Measurements from ENCODE around the gene SUGP2. TPM values are rescaled to one million over a fixed set of nuclear protein-coding genes. Genes with fewer than 3 reads are reported as not detected.

SUGP2 gene
- total and polyA plus RNA-seq, 2 of the 13 experiments (the other 11 are each of a cell fraction or from before 2014, with no cell fraction given), result 40.6 to 57.7 TPM

DNA sequence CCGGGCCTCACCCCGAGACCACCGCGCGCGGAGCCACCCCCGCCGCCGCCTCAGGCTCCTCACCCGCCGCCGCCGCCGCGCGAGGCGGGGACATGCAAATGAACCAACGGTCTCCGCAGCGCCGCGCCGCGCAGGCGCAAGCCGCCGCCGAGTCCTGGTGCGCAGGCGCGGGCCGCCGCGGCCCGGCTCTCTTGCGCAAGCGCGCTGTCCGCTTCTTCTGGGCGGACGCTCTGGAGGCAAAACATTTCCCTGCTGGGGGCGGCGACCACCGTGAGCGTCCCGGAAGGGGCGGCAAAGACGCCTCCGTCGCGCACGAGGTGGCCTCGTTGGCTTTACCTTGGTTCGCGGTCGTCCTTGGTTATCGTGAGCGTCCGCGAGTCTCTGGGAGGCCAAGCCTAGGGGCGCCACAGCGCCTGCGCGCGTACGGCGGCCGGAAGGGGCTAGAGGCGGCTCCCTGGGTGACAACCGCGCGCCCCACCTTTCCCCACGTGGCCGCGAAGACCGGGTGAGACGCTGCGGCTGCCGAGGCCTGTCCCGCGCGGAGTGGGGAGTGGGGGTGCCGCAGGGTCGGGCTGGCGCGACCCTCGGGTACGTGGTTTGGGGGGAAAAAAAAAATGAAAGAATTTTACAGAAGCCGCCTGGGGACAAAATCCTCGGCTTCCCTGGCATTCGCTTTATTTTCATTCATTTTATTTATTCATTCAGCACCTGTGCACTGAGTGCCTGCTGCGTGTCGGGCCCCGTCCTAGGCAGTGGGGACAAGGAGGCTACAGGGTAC, at the start of gene SUGP2, which contains the start of gene ARMC6 (continued):
- TF ChIP-seq, protein P1, sequence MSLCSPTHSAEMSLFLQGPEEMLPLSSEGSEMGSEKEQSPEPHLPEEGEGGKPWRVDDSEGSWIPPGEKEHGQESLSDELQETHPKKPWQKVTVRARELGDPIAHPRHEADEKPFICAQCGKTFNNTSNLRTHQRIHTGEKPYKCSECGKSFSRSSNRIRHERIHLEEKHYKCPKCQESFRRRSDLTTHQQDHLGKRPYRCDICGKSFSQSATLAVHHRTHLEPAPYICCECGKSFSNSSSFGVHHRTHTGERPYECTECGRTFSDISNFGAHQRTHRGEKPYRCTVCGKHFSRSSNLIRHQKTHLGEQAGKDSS (CRISPR knock-in tag; IDR thresholded peaks at IDR 0.05; ENCODE audit: borderline replicate concordance, low read depth), result no peak
- TF ChIP-seq ZNF451 (CRISPR knock-in tag; IDR thresholded peaks at IDR 0.05), result peak; percentile 89
- TF ChIP-seq, protein P2, sequence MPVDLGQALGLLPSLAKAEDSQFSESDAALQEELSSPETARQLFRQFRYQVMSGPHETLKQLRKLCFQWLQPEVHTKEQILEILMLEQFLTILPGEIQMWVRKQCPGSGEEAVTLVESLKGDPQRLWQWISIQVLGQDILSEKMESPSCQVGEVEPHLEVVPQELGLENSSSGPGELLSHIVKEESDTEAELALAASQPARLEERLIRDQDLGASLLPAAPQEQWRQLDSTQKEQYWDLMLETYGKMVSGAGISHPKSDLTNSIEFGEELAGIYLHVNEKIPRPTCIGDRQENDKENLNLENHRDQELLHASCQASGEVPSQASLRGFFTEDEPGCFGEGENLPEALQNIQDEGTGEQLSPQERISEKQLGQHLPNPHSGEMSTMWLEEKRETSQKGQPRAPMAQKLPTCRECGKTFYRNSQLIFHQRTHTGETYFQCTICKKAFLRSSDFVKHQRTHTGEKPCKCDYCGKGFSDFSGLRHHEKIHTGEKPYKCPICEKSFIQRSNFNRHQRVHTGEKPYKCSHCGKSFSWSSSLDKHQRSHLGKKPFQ (CRISPR knock-in tag; IDR thresholded peaks at IDR 0.05; ENCODE audit: insufficient replicate concordance), result peak; percentile 83
- TF ChIP-seq KLF15 (CRISPR knock-in tag; IDR thresholded peaks at IDR 0.05; ENCODE audit: borderline replicate concordance), result peak; percentile 93; the same call in 1 of the 2 replicates
- TF ChIP-seq, protein P3, sequence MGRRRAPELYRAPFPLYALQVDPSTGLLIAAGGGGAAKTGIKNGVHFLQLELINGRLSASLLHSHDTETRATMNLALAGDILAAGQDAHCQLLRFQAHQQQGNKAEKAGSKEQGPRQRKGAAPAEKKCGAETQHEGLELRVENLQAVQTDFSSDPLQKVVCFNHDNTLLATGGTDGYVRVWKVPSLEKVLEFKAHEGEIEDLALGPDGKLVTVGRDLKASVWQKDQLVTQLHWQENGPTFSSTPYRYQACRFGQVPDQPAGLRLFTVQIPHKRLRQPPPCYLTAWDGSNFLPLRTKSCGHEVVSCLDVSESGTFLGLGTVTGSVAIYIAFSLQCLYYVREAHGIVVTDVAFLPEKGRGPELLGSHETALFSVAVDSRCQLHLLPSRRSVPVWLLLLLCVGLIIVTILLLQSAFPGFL (CRISPR knock-in tag; IDR thresholded peaks at IDR 0.05), result 0 out of 2 replicates have a peak, but pooled peaks have one; percentile 55
- no peak for TF ChIP-seq SUZ12 (IDR thresholded peaks at IDR 0.05; ENCODE audit: low read depth, low read length)
- TF ChIP-seq, protein P4, sequence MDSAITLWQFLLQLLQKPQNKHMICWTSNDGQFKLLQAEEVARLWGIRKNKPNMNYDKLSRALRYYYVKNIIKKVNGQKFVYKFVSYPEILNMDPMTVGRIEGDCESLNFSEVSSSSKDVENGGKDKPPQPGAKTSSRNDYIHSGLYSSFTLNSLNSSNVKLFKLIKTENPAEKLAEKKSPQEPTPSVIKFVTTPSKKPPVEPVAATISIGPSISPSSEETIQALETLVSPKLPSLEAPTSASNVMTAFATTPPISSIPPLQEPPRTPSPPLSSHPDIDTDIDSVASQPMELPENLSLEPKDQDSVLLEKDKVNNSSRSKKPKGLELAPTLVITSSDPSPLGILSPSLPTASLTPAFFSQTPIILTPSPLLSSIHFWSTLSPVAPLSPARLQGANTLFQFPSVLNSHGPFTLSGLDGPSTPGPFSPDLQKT (CRISPR knock-in tag; IDR thresholded peaks at IDR 0.05; ENCODE audit: borderline replicate concordance), result no peak; the same call in 1 of the 2 replicates
- TF ChIP-seq, protein P5, sequence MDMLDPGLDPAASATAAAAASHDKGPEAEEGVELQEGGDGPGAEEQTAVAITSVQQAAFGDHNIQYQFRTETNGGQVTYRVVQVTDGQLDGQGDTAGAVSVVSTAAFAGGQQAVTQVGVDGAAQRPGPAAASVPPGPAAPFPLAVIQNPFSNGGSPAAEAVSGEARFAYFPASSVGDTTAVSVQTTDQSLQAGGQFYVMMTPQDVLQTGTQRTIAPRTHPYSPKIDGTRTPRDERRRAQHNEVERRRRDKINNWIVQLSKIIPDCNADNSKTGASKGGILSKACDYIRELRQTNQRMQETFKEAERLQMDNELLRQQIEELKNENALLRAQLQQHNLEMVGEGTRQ (IDR thresholded peaks at IDR 0.05; ENCODE audit: low read depth, low read length), result no peak
- TF ChIP-seq, protein P5 (CRISPR knock-in tag; IDR thresholded peaks at IDR 0.05; ENCODE audit: borderline replicate concordance), result peak; percentile 18; the same call in 1 of the 2 replicates
- TF ChIP-seq ZC3H4 (CRISPR knock-in tag; IDR thresholded peaks at IDR 0.05; ENCODE audit: borderline replicate concordance), result no peak
- TF ChIP-seq ZNF383 (CRISPR knock-in tag; IDR thresholded peaks at IDR 0.05; ENCODE audit: borderline replicate concordance), result no peak
- TF ChIP-seq, protein P6, sequence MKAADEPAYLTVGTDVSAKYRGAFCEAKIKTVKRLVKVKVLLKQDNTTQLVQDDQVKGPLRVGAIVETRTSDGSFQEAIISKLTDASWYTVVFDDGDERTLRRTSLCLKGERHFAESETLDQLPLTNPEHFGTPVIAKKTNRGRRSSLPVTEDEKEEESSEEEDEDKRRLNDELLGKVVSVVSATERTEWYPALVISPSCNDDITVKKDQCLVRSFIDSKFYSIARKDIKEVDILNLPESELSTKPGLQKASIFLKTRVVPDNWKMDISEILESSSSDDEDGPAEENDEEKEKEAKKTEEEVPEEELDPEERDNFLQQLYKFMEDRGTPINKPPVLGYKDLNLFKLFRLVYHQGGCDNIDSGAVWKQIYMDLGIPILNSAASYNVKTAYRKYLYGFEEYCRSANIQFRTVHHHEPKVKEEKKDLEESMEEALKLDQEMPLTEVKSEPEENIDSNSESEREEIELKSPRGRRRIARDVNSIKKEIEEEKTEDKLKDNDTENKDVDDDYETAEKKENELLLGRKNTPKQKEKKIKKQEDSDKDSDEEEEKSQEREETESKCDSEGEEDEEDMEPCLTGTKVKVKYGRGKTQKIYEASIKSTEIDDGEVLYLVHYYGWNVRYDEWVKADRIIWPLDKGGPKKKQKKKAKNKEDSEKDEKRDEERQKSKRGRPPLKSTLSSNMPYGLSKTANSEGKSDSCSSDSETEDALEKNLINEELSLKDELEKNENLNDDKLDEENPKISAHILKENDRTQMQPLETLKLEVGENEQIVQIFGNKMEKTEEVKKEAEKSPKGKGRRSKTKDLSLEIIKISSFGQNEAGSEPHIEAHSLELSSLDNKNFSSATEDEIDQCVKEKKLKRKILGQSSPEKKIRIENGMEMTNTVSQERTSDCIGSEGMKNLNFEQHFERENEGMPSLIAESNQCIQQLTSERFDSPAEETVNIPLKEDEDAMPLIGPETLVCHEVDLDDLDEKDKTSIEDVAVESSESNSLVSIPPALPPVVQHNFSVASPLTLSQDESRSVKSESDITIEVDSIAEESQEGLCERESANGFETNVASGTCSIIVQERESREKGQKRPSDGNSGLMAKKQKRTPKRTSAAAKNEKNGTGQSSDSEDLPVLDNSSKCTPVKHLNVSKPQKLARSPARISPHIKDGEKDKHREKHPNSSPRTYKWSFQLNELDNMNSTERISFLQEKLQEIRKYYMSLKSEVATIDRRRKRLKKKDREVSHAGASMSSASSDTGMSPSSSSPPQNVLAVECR (CRISPR knock-in tag; IDR thresholded peaks at IDR 0.05; ENCODE audit: borderline replicate concordance), result peak; percentile 98
- peak; percentile 53; the same call in 1 of the 2 replicates for TF ChIP-seq ZNF160 (CRISPR knock-in tag; IDR thresholded peaks at IDR 0.05)
